HG02840 (cell line): Measurements from ENCODE around the gene PMS2.
"Not testable (repeated sequence)": the region's sequence is repeated elsewhere in the genome, so short reads cannot be mapped to it uniquely, and the experiment has no call there.

Source experiments
- ATAC-seq: cut with Tn5 transposase; IDR thresholded peaks from one replicate; pipeline ENCODE4 v1.9.1; 2021; ENCODE audit warnings: mild to moderate bottlenecking, moderate library complexity, moderate number of reproducible peaks; ENCODE audit not compliant: unreplicated experiment, low FRiP score

The PMS2 gene

DNA sequence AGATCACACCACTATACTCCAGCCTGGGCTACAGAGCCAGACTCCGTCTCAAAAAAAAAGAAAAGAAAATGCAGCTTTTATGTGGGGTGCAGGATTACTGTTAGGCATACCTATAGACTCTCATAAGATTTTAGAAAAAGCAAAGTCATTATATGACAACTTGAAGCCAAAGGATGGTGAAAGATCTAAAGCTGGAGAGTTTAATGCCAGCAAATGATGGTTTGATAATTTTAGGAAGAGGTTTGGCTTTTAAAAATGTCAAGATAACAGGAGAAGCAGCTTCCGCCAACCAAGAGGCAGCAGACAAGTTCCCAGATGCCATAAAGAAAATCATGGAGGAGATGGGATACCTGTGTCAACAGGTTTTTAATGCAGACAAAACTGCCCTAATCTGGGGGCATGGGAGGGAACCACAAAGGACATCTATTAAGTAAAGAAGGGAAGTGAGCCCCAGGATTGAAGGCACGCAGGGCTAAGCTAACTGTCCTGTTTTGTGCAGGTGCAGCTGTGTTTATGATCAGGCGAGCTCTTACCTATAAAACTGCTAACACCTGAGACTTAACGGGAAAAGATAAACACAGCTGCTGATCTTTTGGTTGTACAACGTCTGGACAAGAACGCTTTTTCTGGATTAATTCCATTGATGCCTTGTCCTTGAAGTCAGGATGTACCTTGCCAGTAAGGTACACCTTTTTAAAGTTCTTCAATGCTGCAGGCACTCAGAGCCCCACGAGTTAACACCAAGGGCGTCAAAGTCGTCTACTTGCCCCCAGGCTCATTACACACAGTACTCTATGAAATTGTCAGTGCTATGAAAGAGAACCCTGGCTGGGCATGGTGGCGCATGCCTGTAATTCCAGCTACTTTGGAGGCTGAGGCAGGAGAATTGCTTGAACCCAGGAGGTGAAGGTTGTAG is 11.8 kb upstream of the PMS2 start:
- no peak for ATAC-seq

DNA sequence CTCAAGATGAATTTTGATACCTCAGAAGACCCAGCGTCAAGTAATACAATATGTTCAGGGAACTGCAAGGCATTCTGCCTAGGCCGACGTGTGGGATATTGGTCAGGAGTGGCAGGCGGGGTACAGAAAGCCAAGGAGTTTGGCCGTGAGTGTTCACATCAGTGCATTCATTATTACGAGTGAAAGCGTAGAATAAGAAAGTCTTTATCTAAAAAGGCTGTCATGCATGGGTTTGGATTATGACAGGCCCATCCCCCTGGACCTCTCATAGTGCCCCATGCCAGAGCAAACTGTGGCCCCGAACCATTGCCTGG is 7.8 kb upstream of the PMS2 start:
- no peak for ATAC-seq

DNA sequence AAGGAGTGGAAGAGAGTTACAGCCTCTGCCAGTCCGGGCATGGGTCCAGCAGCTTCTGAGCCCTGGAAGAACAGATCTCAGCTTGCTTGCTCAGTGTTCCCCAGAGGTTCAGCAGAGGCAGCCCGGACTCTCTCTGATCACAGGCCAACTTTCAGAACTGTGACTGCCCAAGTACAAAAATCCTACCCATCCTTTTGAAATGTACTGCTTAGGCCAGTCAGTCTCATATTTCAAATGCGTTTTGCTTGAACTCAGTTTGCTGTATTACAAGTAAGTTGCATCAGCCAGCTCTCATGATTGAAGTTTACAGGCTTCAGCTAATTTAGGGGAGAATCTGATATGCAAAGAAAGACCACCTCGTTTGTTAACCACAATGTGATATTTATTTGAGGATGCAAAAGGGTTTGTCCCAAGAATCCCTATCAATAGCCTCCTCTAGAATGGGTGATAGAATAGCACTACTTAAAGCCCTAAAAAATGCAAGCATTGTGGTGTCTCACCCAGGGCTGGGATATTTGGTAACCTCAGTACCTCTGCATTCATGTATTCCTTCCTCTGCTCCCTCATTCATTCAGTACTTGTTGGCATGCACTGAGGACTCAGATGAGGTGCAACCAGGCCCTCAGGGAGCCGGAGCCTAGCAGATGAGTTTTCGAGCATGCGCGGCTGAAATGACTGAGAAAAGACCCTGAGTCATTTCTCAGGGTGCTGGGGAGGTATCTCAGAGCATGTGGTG is 7.2 kb upstream of the PMS2 start:
- no peak for ATAC-seq

DNA sequence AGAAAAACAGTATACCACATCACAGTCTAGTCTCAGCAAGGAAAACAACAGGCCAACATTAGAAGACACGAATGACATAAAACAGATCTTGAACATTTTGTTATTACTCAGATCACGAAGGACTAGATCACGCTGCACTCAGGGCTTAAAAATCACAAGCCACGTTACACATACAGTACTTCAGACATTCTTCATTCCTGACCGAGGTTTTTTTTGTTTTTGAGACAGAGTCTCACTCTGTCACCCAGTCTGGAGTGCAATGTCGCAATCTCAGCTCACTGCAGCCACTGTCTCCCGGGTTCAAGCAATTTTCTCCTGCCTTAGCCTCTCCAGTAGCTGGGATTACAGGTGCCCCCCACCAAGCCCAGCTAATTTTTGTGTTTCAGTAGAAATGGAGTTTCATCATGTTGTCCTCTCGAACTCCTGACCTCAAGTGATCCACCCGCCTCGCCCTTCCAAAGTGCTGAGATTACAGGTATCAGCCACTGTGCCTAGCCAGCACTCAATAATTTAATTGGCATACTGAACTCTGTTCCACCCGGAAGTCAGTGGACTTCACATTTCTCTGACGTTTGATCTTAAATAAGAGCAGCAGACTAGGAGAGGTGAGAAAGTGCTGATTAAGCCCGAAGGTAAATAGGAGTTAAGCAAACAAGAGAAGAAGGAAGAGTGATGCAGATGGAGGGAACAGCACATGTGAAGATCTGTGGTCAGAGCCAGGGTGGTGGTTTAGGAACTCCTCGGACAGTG is 3.7 kb upstream of the PMS2 start:
- ATAC-seq: no peak

DNA sequence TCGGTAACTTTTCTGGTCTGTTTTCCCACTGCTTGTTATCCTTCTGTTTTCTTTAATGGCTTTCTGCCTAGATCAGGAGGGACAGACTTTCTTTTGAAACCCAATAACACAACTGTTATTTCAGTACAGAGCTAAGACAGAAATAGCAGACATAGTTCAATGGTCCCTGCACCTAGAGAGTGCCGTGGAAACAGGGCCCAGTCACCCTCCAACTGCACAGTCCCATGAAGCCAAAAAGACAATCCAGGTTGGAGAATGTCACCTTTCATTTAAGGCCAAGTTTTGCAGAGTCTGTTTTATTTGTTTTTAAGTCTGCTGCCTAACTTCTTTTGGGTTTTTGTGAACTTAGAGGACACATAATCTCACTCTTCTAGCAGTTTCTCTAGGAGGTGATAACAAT is 2.7 kb upstream of the PMS2 start:
- ATAC-seq: no peak

DNA sequence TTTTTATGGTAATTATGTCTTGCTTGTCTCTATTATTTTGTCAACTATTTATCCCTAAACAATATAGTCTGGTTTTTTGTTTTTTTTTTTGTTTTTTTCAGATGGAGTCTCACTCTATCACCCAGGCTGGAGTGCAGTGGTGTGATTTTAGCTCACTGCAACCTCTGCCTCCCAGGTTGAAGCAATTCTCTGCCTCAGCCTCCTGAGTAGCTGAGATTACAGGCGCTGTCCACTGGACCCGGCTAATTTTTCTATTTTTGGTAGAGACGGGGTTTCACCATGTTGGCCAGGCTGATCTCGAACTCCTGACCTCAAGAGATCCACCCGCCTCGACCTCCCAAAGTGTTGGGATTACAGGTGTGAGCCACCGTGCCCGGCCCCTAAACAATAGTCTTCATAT is 1.5 kb upstream of the PMS2 start:
- ATAC-seq: not testable (repeated sequence)

DNA sequence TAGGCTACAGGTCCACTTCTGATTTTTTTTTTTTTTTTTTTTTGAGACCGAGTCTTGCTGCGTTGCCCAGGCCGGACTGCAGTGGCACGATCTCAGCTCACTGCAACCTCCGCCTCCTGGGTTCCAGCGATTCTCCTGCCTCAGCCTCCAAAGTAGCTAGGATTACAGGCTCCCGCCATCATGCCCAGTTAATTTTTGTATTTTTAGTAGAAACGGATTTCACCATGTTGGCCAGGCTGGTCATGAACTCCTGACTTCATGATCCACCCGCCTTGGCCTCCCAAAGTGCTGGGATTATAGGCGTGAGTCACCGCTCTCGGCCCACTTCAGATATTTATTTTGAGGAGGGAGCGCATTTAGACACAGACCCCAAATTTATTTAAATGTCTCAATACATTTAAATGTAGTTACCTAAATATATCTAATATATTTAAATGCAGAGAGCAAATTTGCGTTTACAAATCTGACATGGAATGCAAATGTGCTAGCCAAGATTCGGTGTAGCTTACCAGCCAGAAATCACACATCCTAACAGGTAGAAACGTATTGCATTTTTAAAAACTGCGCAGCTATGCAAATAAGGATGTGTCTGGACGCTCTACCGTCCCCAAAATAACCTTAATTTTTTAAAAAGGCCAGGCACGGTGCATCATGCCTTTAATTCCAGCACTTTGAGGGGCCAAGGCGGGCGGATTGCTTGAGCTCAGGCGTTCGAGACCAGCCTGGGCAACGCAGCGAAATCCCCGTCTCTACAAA is 836 bp downstream of the PMS2 start:
- ATAC-seq: not testable (repeated sequence)

DNA sequence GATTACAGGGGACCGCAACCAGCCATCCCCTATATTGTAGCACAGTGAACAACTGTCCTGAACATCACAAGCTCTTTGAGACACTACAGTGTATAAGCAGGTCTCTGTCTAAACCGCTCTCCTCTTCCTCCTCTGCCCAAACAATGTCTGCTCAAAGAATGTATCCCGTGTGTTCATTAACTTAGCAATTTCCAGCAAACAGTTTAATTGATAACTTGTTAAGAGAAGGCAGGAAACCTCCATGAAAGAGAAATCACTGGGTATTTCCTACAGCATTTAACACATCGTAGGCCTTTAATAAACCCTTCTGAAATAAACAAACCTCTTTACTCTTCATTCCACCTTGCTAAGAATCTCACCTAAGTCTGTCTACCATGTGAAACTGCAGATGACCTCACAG is 1.5 kb downstream of the PMS2 start:
- no peak for ATAC-seq

DNA sequence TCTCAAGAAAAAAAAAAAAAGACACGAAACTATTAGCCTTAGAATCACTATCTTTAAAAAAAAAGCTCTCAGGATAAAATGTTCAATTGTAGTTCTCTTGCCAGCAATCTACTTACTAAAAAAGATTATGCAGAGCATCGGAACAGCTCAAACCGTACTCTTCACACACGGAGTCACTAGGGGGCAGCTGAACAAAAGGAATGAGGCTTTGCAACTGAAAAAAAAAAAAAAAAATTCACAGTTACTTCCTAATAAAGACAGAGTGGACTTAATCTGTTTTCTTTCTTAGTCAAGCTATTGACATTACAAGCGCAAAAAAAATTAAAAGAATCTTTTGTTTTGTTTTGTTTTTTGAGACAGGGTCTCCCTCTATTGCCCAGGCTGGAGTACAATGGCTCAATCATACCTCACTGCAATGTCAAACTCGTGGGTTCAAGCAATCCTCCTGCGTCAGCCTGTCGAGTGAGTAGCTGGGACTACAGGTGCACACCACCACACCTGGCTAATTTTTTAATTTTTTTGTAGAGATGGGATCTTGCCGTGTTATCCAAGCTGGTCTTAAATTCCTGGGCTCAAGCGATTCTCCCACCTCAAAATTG is 11.5 kb downstream of the PMS2 start:
- ATAC-seq: no peak

DNA sequence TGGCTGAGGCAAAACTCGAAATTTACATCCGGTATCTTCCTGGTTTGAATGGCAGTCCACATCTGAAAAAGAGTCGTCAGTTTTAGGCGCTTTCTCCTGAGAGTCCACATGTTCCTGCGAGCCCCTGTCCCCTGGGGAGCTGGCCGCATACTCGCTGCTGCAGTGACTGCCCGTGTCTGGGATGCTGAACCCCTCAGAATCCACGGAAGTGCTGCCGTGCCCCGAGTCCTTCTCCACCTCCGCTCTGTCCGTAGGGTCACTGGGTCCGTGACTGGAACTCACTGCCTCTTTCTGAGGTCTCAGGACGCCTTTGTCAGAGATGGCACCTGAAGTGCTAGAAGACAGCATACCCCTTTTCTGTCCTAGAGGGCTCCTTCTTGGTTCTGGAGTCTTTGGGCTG is 21.8 kb downstream of the PMS2 start:
- not testable (repeated sequence) for ATAC-seq

DNA sequence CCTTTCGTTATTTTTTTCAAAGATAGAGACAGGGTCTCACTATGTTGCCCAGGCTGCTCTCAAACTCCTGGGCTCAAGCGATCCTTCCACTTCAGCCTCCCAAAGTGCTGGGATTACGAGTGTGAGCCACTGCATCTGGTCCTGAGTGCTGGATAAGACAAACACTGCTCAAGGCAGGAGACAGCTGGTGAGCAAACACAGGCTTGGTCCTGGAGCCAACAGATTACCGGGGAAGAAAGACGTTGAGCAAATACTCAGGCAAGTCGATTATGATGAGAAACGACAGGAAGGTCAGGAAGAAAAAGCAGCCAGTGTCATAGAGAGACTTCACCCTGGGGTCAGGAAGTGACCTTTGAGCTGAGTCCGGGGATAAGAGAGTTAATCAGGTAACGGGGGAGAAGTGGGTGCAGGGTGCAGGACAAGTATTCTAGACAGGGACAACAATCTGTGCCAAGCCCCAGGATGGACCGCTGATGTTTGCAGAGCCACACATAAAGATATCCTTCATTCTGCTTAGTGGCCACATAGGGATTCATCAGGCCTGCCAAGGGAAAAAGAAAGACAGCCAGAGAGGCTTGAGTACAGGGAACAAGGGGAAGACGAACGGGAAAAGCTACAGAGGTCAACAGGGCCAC is 29.1 kb downstream of the PMS2 start:
- not testable (repeated sequence) for ATAC-seq

DNA sequence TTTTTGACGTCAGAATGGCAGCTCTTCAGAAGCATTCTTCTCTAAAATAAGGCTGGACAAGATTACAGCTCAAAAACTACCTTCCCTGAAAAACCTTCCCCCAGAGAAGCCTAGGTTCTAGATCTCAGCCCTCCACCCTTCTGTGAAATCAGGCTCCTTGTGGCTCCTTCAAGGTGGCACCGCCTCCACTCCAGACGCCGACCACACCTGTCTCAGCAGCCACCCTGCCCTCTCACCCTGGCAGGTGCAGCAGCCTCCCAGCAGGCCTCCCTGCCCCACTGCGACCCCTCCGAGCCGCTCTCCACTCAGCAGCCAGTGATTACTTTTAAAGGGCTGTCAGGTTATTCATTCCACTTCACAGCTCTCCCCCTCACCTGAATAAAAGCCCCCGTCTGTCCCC is 35.3 kb downstream of the PMS2 start:
- not testable (repeated sequence) for ATAC-seq

DNA sequence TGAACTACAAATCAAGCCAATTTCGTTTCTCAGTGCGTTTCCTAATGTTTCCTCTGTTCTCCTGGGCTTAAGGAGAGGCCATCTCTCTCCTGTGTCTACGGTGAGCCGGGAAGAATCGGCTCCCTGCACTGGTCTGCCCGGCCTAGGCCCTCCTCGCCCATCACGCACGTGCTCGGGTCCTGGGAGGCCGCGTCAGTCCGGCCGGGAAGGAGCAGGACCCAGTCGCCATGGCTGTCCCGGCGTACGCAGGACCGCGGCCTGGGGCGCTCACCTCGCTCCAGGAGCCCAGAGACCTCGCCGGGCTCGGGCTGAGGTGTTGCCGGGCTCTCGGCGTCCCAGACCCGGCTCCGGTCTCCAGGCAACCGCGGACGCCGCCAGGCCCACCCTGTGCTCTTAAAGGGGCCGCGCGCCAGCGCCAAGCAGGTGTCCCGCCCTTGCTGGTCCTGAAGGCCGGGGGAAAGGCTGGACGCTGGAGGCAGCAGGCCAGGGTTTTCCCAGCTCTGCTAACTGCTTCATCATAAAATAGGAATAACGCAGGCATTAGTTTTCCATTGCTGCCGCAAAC is 38.4 kb downstream of the PMS2 start, which contains the start of gene RSPH10B:
RSPH10B (minus strand) TSS at position 343 of the 565 bp plus-strand sequence. CDS start 3,573 bp downstream, outside the sequence.
- not testable (repeated sequence) for ATAC-seq

DNA sequence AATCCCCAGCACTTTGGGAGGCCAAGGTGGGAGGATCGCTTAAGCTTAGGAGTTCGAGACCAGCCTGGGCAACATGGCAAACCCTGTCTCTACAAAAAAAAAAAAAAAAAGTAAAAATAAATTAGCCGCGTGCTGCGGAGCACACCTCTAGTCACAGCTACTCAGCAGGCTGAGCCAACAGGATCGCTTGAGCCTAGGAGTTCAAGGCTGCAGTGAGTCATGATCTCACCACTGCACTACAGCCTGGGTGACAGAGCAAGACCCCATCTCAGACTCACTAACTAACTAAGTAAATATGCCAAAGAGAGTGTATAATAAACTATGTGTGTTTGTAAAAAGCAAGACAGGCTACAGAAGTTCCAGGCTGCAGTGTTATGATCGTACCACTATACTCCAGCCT is 45.0 kb downstream of the PMS2 start:
- not testable (repeated sequence) for ATAC-seq

DNA sequence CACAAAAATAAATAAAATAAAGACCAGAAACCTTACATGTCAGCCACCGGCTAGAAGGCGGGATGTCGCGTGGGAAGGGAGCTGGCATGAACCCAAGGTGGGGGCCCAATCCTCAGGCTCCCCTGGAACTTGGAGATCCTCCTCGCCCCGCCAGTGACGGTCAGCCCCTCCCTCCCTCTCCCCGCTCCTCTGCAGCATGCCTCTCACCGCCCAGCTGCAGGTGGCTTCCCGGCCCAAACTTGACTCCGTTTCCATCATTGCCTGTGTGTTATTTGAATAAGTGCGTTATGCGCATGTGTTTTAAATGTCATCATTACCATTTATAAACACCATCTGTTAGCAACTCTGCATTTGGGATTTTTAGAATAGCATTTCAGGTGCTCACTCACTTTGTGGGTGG is 45.6 kb downstream of the PMS2 start:
- ATAC-seq: not testable (repeated sequence)

DNA sequence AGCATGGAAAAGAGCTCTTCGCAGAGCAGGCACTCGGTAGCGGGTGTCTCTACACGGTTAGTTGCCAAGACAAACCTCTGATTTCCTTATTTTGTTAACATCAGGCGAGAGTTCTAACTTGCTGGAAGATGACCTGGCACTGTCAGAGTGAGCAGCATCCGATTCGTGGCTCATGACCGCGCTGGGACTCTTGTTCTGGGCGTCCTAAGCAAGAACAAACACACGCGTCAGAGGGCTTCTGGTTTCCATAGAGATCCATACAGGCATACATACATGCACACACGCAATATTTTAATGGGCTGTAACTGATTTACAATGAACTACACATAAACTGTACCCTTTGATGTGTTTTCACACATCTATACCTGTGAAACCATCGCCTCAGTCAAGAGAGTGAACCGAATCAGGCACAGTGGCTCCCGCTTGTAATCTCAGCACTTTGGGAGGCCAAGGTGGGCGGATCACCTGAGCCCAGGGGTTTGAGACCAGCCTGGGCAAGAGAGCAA is 73.9 kb downstream of the PMS2 start:
- not testable (repeated sequence) for ATAC-seq

DNA sequence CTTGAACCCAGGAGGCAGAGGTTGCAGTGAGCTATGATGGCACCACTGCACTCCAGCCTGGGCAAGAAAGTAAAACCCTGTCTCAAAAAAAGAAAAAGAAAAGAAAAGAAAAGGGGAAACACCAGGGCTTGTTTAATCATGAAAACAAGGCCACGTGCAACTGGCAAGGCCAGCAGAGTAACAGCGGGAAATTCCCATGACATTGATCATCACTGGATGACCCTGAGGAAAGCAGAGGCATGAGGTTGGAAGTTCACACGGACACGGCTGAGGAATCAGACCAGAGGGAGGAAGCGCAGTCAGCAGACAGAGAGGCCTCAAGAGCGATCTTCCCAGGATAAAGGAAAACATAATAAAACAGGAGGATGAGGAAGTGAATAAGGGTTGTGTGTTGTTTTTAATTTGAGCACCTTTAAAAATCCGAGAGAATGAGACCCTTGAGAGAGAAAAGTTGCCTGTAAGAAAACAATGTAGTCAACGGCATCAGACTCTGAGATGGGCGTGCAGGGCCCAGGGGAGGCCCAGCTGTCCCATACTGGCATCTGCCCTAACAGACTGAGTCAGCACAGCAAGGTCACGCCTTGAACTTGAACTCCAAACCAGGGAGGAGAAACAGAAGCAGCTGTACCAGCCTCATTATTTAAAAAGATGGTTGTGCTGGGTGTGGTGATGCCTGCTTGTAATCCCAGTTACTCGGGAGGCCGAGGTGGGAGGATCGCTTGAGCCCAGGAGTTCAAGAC is 76.8 kb downstream of the PMS2 start:
- ATAC-seq: not testable (repeated sequence)

DNA sequence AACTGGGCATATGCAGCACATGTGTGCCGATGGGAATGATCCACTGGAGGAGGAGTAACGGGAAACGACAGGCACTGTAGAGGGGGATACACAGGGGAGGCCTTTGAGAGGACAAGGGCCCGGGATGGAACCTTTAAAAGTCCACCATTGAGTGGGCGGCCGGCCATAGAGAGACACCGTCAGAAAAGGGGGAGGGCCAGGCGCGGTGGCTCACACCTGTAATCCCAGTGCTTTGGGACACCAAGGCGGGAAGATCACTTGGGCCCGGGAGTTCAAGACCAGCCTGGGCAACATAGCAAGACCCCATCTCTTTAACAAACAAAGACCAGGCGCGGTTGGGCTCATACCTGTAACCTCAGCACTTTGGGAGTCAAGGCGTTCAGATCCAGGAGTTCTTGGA is 77.6 kb downstream of the PMS2 start:
- not testable (repeated sequence) for ATAC-seq
